Caco-2 (cell line): ENCODE data around the gene PDCD11. TPM values are rescaled to one million over a fixed set of nuclear protein-coding genes. Genes with fewer than 3 reads are reported as not detected.

Experiments used
- BruUV-seq: library from RNA; stranded (reverse); fragments of 400-500 nt; replicated peaks from 2 replicates; lab custom pipeline; 2021; lab: Mats Ljungman, UMichigan
- CTCF ChIA-PET: fragments of 300-600 bp; sonication (Branson Sonifier 250); formaldehyde crosslinking; loops from one replicate; lab custom pipeline; 2022; ENCODE audit warnings: antibody characterized with exemption; lab: Charles Lee
- POLR2A ChIA-PET: fragments of 300-600 bp; sonication (Branson Sonifier 250); formaldehyde crosslinking; loops from one replicate; lab custom pipeline; 2022; ENCODE audit warnings: antibody characterized with exemption; lab: Charles Lee
- DNase-seq, 2 experiments: peaks; one replicate each; pipeline versions ENCODE4 v3.0.0 to v3.0.0-alpha.2; 2020 to 2022
- H3K27me3 ChIP-seq: replicated peaks from 2 replicates; pipeline ENCODE4 v1.6.0; 2011; ENCODE audit warnings: low read length; ENCODE audit not compliant: control insufficient read depth, insufficient read depth
- H3K36me3 ChIP-seq: 2 replicates; pipeline ENCODE4 v1.5.1; 2011; ENCODE audit warnings: low read length; ENCODE audit not compliant: control insufficient read depth, insufficient read depth
- H3K4me1 ChIP-seq: fragments of 250-450 bp; sonication (Bioruptor Pico); 2 replicates; pipeline ENCODE4 v1.5.1; 2020; ENCODE audit warnings: mild to moderate bottlenecking
- H3K4me3 ChIP-seq: 2 replicates; pipeline ENCODE4 v1.5.1; 2011; ENCODE audit warnings: low read depth, mild to moderate bottlenecking, control low read depth, low read length
- H3K9me3 ChIP-seq: fragments of 250-450 bp; sonication (Bioruptor Pico); 2 replicates; pipeline ENCODE4 v1.5.1; 2020; ENCODE audit warnings: mild to moderate bottlenecking, moderate library complexity
- H3K27ac Mint-ChIP-seq: one replicate; pipeline ENCODE4 v1.8.0; 2022; ENCODE audit warnings: mixed read lengths; ENCODE audit not compliant: unreplicated experiment
- H3K27me3 Mint-ChIP-seq: one replicate; pipeline ENCODE4 v1.8.0; 2022; ENCODE audit warnings: mixed read lengths; ENCODE audit not compliant: insufficient read depth, unreplicated experiment
- H3K36me3 Mint-ChIP-seq: one replicate; pipeline ENCODE4 v1.8.0; 2022; ENCODE audit warnings: mild to moderate bottlenecking, mixed read lengths; ENCODE audit not compliant: insufficient read depth, unreplicated experiment
- H3K4me1 Mint-ChIP-seq: one replicate; pipeline ENCODE4 v1.8.0; 2022; ENCODE audit warnings: low read depth, mixed read lengths; ENCODE audit not compliant: unreplicated experiment
- H3K4me3 Mint-ChIP-seq: one replicate; pipeline ENCODE4 v1.8.0; 2022; ENCODE audit warnings: mild to moderate bottlenecking, moderate library complexity, mixed read lengths; ENCODE audit not compliant: unreplicated experiment
- H3K9me3 Mint-ChIP-seq: one replicate; pipeline ENCODE4 v1.8.0; 2022; ENCODE audit warnings: mixed read lengths; ENCODE audit not compliant: unreplicated experiment
- intact Hi-C: fragments of 100-400 bp; cut with micrococcal nuclease; formaldehyde crosslinking; loops from one replicate; pipeline ENCODE4 v1.10.0; 2022; ENCODE audit not compliant: unreplicated experiment
- total RNA-seq: library from RNA; stranded (reverse); gene quantifications from 2 replicates; pipeline ENCODE4 v1.2.3, GENCODE V29; 2022
- TF ChIP-seq, protein P1 (sequence below), 2 experiments: fragments of 200-600 bp in 1 of 2; IDR thresholded peaks; 1 replicate in 1 of 2; 2 replicates in 1 of 2; pipeline versions ENCODE4 v1.5.1 to v1.8.0; 2011 to 2022; ENCODE audit warnings: antibody characterized with exemption in 1 of 2, control low read depth in 1 of 2, inconsistent platforms in 1 of 2, low read depth in 1 of 2, low read length in 1 of 2, mild to moderate bottlenecking in 1 of 2, moderate library complexity in 1 of 2; ENCODE audit not compliant: insufficient read depth in 1 of 2, severe bottlenecking in 1 of 2, unreplicated experiment in 1 of 2

Gene PDCD11
- total RNA-seq, 1 experiment from 2014 or later: 55.3 TPM

DNA sequence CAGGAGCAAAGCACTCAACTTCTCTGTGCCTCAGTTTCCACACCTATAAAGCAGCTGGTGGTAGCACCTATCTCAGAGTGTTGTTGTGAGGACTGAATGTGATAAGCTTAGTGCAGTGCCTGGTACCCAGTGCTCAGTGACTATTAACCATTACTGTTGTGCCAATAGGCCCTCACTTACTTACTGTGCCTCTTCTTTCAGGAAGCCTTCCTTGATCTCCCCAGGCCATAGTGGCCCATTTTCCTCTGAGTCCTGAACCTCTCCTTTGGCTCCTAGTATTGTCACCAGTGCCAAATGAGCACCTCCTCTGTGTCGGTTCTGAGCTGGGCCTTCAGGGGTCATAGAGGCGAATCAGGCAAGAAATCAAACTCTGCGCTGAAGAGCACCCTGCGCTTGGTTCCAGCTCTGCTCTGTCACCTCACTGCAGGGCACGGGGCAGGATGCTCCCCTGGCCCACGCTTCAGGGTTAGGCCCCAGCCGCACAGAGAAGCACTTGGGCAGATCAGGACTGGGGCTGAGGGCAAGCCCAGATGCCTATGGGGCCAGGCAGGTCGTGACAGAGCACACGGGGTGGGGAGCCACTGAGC is 59.7 kb downstream of the PDCD11 start:
- Histone ChIP-seq H3K4me3 (no peak overlapping the region), H3K9me3 (no peaks in the 10 kb centered on the region), H3K27me3 (no peaks in the 10 kb centered on the region), H3K4me1 (peaks cover 5% of the 10 kb centered on the region; the same call in 1 of the 2 replicates), H3K36me3 (no peaks in the 10 kb centered on the region)
- DNase-seq: no peak
- no peaks in the 10 kb centered on the region for H3K9me3 Mint-ChIP-seq
- CTCF ChIA-PET: no interaction called here
- intact Hi-C loops: no loop called here
- no peaks in the 10 kb centered on the region for H3K4me1 Mint-ChIP-seq
- no peak overlapping the region for H3K4me3 Mint-ChIP-seq
- POLR2A ChIA-PET: no interaction called here
- peaks cover 5% of the 10 kb centered on the region for H3K36me3 Mint-ChIP-seq
- no peak overlapping the region for H3K27ac Mint-ChIP-seq
- TF ChIP-seq, protein P1, sequence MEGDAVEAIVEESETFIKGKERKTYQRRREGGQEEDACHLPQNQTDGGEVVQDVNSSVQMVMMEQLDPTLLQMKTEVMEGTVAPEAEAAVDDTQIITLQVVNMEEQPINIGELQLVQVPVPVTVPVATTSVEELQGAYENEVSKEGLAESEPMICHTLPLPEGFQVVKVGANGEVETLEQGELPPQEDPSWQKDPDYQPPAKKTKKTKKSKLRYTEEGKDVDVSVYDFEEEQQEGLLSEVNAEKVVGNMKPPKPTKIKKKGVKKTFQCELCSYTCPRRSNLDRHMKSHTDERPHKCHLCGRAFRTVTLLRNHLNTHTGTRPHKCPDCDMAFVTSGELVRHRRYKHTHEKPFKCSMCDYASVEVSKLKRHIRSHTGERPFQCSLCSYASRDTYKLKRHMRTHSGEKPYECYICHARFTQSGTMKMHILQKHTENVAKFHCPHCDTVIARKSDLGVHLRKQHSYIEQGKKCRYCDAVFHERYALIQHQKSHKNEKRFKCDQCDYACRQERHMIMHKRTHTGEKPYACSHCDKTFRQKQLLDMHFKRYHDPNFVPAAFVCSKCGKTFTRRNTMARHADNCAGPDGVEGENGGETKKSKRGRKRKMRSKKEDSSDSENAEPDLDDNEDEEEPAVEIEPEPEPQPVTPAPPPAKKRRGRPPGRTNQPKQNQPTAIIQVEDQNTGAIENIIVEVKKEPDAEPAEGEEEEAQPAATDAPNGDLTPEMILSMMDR (IDR thresholded peaks at IDR 0.05; ENCODE audit: insufficient read depth in 1 of 2, low read depth in 1 of 2, low read length in 1 of 2, severe bottlenecking in 1 of 2, unreplicated experiment in 1 of 2): no peak
- H3K27me3 Mint-ChIP-seq: no peaks in the 10 kb centered on the region
- BruUV-seq: no TSS peak

DNA sequence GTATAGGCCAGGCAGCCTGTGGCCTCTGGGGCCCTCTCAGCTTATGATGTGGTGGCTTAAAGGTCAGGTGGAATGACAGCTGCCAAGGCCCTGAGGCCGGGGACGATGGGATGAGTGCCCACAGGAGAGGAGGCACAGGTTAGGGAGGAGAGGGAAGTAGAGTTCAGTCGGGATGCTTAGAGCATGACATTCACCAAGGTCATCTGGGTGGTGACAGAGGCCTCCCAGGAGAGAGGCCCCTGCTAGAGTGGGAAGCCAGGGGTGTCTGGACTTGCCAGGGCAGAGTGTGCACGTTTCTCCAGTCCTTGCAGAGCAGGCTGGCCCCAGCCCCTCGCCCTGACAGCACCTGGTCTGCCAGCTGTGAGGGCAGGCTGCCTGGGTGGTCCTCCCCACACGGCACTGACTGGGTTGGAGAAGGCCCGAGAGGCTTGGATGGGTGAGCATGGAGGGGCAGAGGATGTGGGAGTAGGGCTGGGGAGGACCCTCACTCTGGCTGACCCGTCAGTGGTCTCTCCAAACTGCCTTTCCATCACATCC is 60.8 kb downstream of the PDCD11 start:
- H3K4me3 Mint-ChIP-seq: no peak overlapping the region
- H3K4me3 ChIP-seq: no peak overlapping the region
- TF ChIP-seq, protein P1 (IDR thresholded peaks at IDR 0.05; ENCODE audit: insufficient read depth in 1 of 2, low read depth in 1 of 2, low read length in 1 of 2, severe bottlenecking in 1 of 2, unreplicated experiment in 1 of 2): no peak
- no peaks in the 10 kb centered on the region for H3K9me3 Mint-ChIP-seq
- ChIA-PET CTCF (no interaction called here), POLR2A (no interaction called here)
- no peaks in the 10 kb centered on the region for H3K9me3 ChIP-seq
- H3K4me1 ChIP-seq: no peaks in the 10 kb centered on the region
- H3K36me3 Mint-ChIP-seq: peaks cover 1% of the 10 kb centered on the region
- no TSS peak for BruUV-seq
- intact Hi-C loops: no loop called here
- DNase-seq: no peak
- no peaks in the 10 kb centered on the region for H3K27me3 ChIP-seq
- no peaks in the 10 kb centered on the region for H3K27me3 Mint-ChIP-seq
- no peaks in the 10 kb centered on the region for H3K36me3 ChIP-seq
- H3K4me1 Mint-ChIP-seq: no peaks in the 10 kb centered on the region
- H3K27ac Mint-ChIP-seq: no peak overlapping the region

DNA sequence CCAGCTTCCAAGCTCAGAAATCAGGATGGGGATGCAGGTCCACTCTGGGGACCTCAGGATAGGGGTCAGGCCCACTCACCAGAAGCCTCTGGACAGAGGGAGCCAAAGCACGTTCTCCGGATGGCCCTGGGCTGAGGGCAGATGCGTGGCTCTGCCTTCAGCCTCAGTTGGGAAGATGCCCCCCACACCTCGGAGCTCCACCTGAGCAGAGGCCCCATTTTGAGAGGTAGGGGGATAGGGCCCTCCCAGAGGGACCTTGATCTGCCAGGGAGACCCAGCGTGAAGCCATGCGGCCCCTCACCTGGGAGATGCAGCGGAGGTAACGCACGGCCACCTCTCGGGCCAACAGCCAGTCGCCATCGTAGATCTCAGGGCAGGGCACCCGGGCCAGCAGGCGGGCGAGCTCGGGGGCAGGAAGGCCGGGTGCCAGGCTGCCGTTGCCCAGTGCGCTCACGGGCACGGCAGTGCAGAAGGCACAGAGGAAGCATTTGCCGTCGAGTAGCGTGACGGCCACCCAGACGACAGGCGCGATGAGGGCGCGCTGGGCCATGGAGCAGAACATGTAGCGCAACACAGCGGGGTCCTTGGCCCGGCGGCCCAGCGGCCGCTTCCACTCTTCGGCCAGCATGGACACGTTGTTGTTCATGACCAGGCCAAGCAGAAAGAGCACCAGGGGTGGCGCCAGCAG is 61.6 kb downstream of the PDCD11 start:
- H3K27ac Mint-ChIP-seq: no peak overlapping the region
- no peaks in the 10 kb centered on the region for H3K27me3 Mint-ChIP-seq
- no peak overlapping the region for H3K4me3 Mint-ChIP-seq
- TF ChIP-seq, protein P1 (IDR thresholded peaks at IDR 0.05; ENCODE audit: insufficient read depth in 1 of 2, low read depth in 1 of 2, low read length in 1 of 2, severe bottlenecking in 1 of 2, unreplicated experiment in 1 of 2): no peak
- POLR2A ChIA-PET: interaction anchor here (0.6 kb wide), 1 partner anchor 62 kb away, joined by 4 read pairs; the partner anchor contains the start of gene ATP5MK
- DNase-seq: no peak
- Histone ChIP-seq H3K9me3 (no peaks in the 10 kb centered on the region), H3K4me3 (no peak overlapping the region), H3K36me3 (no peaks in the 10 kb centered on the region), H3K4me1 (no peaks in the 10 kb centered on the region), H3K27me3 (no peaks in the 10 kb centered on the region)
- H3K36me3 Mint-ChIP-seq: no peaks in the 10 kb centered on the region
- H3K4me1 Mint-ChIP-seq: no peaks in the 10 kb centered on the region
- CTCF ChIA-PET: interaction anchor here (0.6 kb wide), 1 partner anchor 18 kb away, joined by 5 read pairs; no protein-coding TSS in a partner anchor
- intact Hi-C loops: no loop called here
- H3K9me3 Mint-ChIP-seq: no peaks in the 10 kb centered on the region
- BruUV-seq: no TSS peak
